K562 (cell line): ENCODE results near the gene ABCB6. TPM values are rescaled to one million over a fixed set of nuclear protein-coding genes. Genes with fewer than 3 reads are reported as not detected.

Experiments
- ARID1B ChIP-seq: fragments of 450-650 bp; IDR thresholded peaks from 2 replicates; pipeline ENCODE4 v1.6.1; 2016; ENCODE audit warnings: antibody characterized with exemption, mild to moderate bottlenecking, inconsistent platforms
- ARID2 ChIP-seq: fragments of 450-650 bp; IDR thresholded peaks from 2 replicates; pipeline ENCODE4 v1.6.1; 2017; ENCODE audit warnings: antibody characterized with exemption, mild to moderate bottlenecking
- CBFA2T2 ChIP-seq: fragments of 450-650 bp; conservative IDR thresholded peaks from 2 replicates; pipeline ENCODE4 v1.6.1; 2017; ENCODE audit warnings: mild to moderate bottlenecking
- CBX1 ChIP-seq: sonication (generic); IDR thresholded peaks from 2 replicates; pipeline ENCODE4 v1.6.1; 2016; ENCODE audit warnings: antibody characterized with exemption, low read depth, mild to moderate bottlenecking
- FOXJ2 ChIP-seq: fragments of 200-800 bp; sonication (Bioruptor generic); IDR thresholded peaks from 2 replicates; pipeline ENCODE4 v1.6.1; 2016; ENCODE audit warnings: missing genetic modification characterization, missing compliant biosample characterization
- GATA2 ChIP-seq: sonication (generic); formaldehyde crosslinking; IDR thresholded peaks from 2 replicates; pipeline ENCODE4 v1.4.0; 2020; ENCODE audit warnings: mild to moderate bottlenecking, missing genetic modification reagents
- HEY1 ChIP-seq: fragments of 250-450 bp; sonication (Bioruptor Pico); IDR thresholded peaks from 2 replicates; pipeline ENCODE4 v1.5.0; 2020; ENCODE audit warnings: mild to moderate bottlenecking, moderate library complexity, borderline replicate concordance
- ILF3 ChIP-seq: fragments of 450-650 bp; IDR thresholded peaks from 2 replicates; pipeline ENCODE4 v1.6.1; 2018; ENCODE audit warnings: antibody characterized with exemption, mild to moderate bottlenecking, moderate library complexity, borderline replicate concordance
- IRF9 ChIP-seq: fragments of 450-650 bp; IDR thresholded peaks from 2 replicates; pipeline ENCODE4 v1.6.1; 2016; ENCODE audit warnings: missing biosample characterization, missing genetic modification characterization
- KDM4B ChIP-seq, 2 experiments: fragments of 450-650 bp in 1 of 2; sonication (generic) in 1 of 2; IDR thresholded peaks; 2 replicates each; pipeline ENCODE4 v1.6.1; 2016 to 2017; ENCODE audit warnings: borderline replicate concordance in 2 of 2, antibody characterized with exemption in 1 of 2, low read depth in 1 of 2, mild to moderate bottlenecking in 1 of 2
- MED1 ChIP-seq: sonication (generic); formaldehyde crosslinking; IDR thresholded peaks from 2 replicates; pipeline ENCODE4 v1.8.1; 2023; ENCODE audit warnings: missing genetic modification reagents, borderline replicate concordance
- PHF8 ChIP-seq: fragments of 200-600 bp; sonication (generic); IDR thresholded peaks from 2 replicates; pipeline ENCODE4 v1.6.1; 2012; ENCODE audit warnings: mixed run types, mild to moderate bottlenecking, inconsistent platforms, low read length, moderate library complexity, borderline replicate concordance
- RBM17 ChIP-seq: fragments of 200-400 bp; formaldehyde crosslinking; IDR thresholded peaks from 2 replicates; pipeline ENCODE4 v1.6.1; 2017; ENCODE audit warnings: low read depth, mild to moderate bottlenecking, low read length, borderline replicate concordance
- SMAD2 ChIP-seq: fragments of 150-350 bp; IDR thresholded peaks from 2 replicates; pipeline ENCODE4 v1.6.1; 2014; ENCODE audit warnings: low read depth, mild to moderate bottlenecking, low read length
- SREBF2 ChIP-seq: sonication (generic); formaldehyde crosslinking; IDR thresholded peaks from 2 replicates; pipeline ENCODE4 v1.4.0; 2020; ENCODE audit warnings: mild to moderate bottlenecking, missing genetic modification reagents
- TCF7 ChIP-seq: sonication (generic); IDR thresholded peaks from 2 replicates; pipeline ENCODE4 v1.6.1; 2016; ENCODE audit warnings: antibody characterized with exemption, borderline replicate concordance
- XRCC4 ChIP-seq: IDR thresholded peaks from one replicate; pipeline ENCODE4 v1.6.1; 2011; ENCODE audit not compliant: insufficient read depth, insufficient read length; ENCODE audit errors: extremely low read depth
- XRCC5 ChIP-seq: fragments of 200-400 bp; formaldehyde crosslinking; IDR thresholded peaks from 2 replicates; pipeline ENCODE4 v1.6.1; 2017; ENCODE audit warnings: low read depth, mild to moderate bottlenecking, low read length
- ZNF277 ChIP-seq: fragments of 250-450 bp; sonication (Bioruptor Pico); IDR thresholded peaks from 2 replicates; pipeline ENCODE4 v1.8.0; 2022; ENCODE audit warnings: inconsistent platforms, mild to moderate bottlenecking, moderate library complexity, borderline replicate concordance
- ZNF584 ChIP-seq: fragments of 200-800 bp; sonication (Bioruptor generic); IDR thresholded peaks from 2 replicates; pipeline ENCODE4 v1.6.1; 2016; ENCODE audit warnings: low read depth, mild to moderate bottlenecking, missing genetic modification characterization, missing compliant biosample characterization
- ZNF609 ChIP-seq: sonication (generic); formaldehyde crosslinking; IDR thresholded peaks from 2 replicates; pipeline ENCODE4 v1.8.1; 2023; ENCODE audit warnings: missing genetic modification reagents, mild to moderate bottlenecking, borderline replicate concordance
- ZNF830 ChIP-seq: fragments of 250-450 bp; sonication (Bioruptor Pico); IDR thresholded peaks from 2 replicates; pipeline ENCODE4 v1.5.0; 2021; ENCODE audit warnings: mild to moderate bottlenecking
- polyA plus RNA-seq, 8 experiments: library from polyadenylated mRNA; depleted of rRNA in 4 of 8; stranded (reverse) in 5 of 8; unstranded in 3 of 8; fragments of >200 nt; fragmentation: Nextera tagmentation in 2 of 8; fragmentation: Illumina TruSeq in 1 of 8; extraction: Ambion mirVana in 2 of 8; extraction: Trizol in 1 of 8; gene quantifications; 2 replicates each; pipeline versions ENCODE4 v1.2.1 to v1.2.3, GENCODE V29; 2011 to 2014; ENCODE audit warnings: inconsistent platforms in 1 of 8, missing spikeins in 1 of 8
- total RNA-seq, 7 experiments: library from RNA; depleted of rRNA in 6 of 7; stranded (reverse); fragments of >200 nt in 6 of 7; fragmentation: Illumina TruSeq in 2 of 7; extraction: Trizol in 2 of 7; gene quantifications; 2 replicates each; pipeline versions ENCODE4 v1.2.1 to v1.2.3, GENCODE V29; 2011 to 2021; ENCODE audit warnings: low replicate concordance in 1 of 7

ABCB6 gene
- total and polyA plus RNA-seq, 9 of the 15 experiments (the other 6 are each of a cell fraction or from before 2014, with no cell fraction given) = 3.7 to 29.8 (median 16.8) TPM

GRCh38 chr2:219176818-219177551 lies 41.8 kb downstream of the ABCB6 start, which contains the start of gene CNPPD1 (continued):
- TF ChIP-seq ZNF584 (CRISPR knock-in tag) = no peak
- peak; percentile 58; the same call in 1 of the 2 replicates for TF ChIP-seq FOXJ2
- TF ChIP-seq IRF9 (tag) = no peak
- no peak for TF ChIP-seq SMAD2
- TF ChIP-seq TCF7 = no peak
- TF ChIP-seq HEY1 (CRISPR knock-in tag) = no peak
- no peak for TF ChIP-seq ILF3
- TF ChIP-seq ARID1B = no peak
- TF ChIP-seq KDM4B (IDR thresholded peaks at IDR 0.05; ENCODE audit: borderline replicate concordance in 2 of 2, low read depth in 1 of 2) = peak in 1 of 2 experiments; percentile 45; a peak in 1 of 4 replicates
- no peak for TF ChIP-seq MED1 (CRISPR knock-in tag)
- no peak for TF ChIP-seq ZNF830
- TF ChIP-seq XRCC4 = no peak
- no peak for TF ChIP-seq CBFA2T2
- no peak for TF ChIP-seq GATA2 (CRISPR knock-in tag)
- no peak for TF ChIP-seq ZNF277 (CRISPR knock-in tag)
- no peak for TF ChIP-seq RBM17
- TF ChIP-seq CBX1 = peak; percentile 42; the same call in 1 of the 2 replicates
- TF ChIP-seq XRCC5 = 0 out of 2 replicates have a peak, but pooled peaks have one; percentile 15
- 0 out of 2 replicates have a peak, but pooled peaks have one; percentile 55 for TF ChIP-seq ZNF609 (CRISPR knock-in tag)
- peak; percentile 66; the same call in 1 of the 2 replicates for TF ChIP-seq PHF8
- TF ChIP-seq SREBF2 (CRISPR knock-in tag) = no peak
- no peak for TF ChIP-seq ARID2
